ENCODE results near the gene ATG4D. TPM values are rescaled to one million over a fixed set of nuclear protein-coding genes. Genes with fewer than 3 reads are reported as not detected.

ATG4D gene
- total RNA-seq, 3 donors from 2014 or later = 13.1 to 18.0 (median 16.1) TPM

DNA sequence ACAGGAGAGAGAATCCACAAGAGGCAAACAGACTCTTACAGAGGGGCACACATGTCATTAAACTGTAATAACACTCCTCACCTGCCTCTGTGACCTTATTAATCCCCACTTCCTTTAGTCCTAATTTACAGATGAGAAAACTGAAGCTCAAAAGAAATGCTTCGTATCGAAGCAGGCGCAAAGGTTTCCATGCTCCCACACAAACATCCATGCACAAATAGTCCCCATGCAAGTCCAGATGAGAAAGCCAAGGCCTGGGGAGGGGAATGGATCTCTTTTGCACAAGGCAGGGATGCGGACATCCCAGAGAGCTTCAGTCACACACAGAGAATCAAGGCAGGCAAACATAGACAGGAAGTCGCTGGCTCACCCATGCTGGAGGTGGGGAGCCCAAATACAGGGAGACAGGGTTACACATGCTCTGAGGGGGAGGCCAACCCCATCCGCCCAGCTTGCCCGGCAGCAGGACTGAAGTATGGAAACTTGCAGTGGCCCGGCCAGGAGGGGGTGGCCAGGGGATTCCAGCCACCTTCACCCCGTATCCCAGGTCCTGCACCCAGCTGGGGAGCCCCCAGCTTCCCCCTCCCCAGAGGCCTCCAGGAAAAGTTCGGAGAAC, 26.9 kb upstream of the ATG4D start:
- no peak for DNase-seq (ENCODE audit: low spot score in 2 of 2)
- H3K9me3 ChIP-seq = no peaks in the 10 kb centered on the region
- peaks cover 0 to 20% of the 10 kb centered on the region in 2 donors for H3K27me3 ChIP-seq
- peak overlapping the region; percentile 40 to 45 for H3K27ac ChIP-seq
- no peaks in the 10 kb centered on the region for H3K36me3 ChIP-seq
- no peaks in the 10 kb centered on the region for H3K4me1 ChIP-seq
- H3K4me3 ChIP-seq = peak overlapping the region; percentile 17 to 69 (median 61)
- intact Hi-C loops (cut with DNase I; ENCODE audit: low total_unique reads) = no loop called here
- TF ChIP-seq POLR2AphosphoS5 (IDR thresholded peaks at IDR 0.05) (no peak), POLR2A (IDR thresholded peaks at IDR 0.05) (no peak)
- TF ChIP-seq, protein P1, sequence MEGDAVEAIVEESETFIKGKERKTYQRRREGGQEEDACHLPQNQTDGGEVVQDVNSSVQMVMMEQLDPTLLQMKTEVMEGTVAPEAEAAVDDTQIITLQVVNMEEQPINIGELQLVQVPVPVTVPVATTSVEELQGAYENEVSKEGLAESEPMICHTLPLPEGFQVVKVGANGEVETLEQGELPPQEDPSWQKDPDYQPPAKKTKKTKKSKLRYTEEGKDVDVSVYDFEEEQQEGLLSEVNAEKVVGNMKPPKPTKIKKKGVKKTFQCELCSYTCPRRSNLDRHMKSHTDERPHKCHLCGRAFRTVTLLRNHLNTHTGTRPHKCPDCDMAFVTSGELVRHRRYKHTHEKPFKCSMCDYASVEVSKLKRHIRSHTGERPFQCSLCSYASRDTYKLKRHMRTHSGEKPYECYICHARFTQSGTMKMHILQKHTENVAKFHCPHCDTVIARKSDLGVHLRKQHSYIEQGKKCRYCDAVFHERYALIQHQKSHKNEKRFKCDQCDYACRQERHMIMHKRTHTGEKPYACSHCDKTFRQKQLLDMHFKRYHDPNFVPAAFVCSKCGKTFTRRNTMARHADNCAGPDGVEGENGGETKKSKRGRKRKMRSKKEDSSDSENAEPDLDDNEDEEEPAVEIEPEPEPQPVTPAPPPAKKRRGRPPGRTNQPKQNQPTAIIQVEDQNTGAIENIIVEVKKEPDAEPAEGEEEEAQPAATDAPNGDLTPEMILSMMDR (IDR thresholded peaks at IDR 0.05) = no peak

- Histone ChIP-seq H3K27ac (peak within 1 kb of the TSS; percentile 40 to 45), H3K4me3 (peak within 1 kb of the TSS; percentile 17 to 69 (median 61)), H3K36me3 (no peaks in the 10 kb centered on the region), H3K4me1 (no peaks in the 10 kb centered on the region), H3K9me3 (no peaks in the 10 kb centered on the region), H3K27me3 (peaks cover 0 to 20% of the 10 kb centered on the region in 2 donors)
- intact Hi-C loops (cut with DNase I; ENCODE audit: low total_unique reads) = no loop called here
- no peak for DNase-seq (ENCODE audit: low spot score in 2 of 2)
- TF ChIP-seq POLR2AphosphoS5 (IDR thresholded peaks at IDR 0.05) (no peak), POLR2A (IDR thresholded peaks at IDR 0.05) (no peak)
- TF ChIP-seq, protein P1 (IDR thresholded peaks at IDR 0.05) = no peak
Observed at GRCh38 chr19:10517361-10517759, 26.3 kb upstream of the ATG4D start, which contains the start of gene S1PR5. TSS of gene S1PR5 (minus strand) at chr19:10517447. CDS start at chr19:10515011, 2,436 bp downstream.

DNA sequence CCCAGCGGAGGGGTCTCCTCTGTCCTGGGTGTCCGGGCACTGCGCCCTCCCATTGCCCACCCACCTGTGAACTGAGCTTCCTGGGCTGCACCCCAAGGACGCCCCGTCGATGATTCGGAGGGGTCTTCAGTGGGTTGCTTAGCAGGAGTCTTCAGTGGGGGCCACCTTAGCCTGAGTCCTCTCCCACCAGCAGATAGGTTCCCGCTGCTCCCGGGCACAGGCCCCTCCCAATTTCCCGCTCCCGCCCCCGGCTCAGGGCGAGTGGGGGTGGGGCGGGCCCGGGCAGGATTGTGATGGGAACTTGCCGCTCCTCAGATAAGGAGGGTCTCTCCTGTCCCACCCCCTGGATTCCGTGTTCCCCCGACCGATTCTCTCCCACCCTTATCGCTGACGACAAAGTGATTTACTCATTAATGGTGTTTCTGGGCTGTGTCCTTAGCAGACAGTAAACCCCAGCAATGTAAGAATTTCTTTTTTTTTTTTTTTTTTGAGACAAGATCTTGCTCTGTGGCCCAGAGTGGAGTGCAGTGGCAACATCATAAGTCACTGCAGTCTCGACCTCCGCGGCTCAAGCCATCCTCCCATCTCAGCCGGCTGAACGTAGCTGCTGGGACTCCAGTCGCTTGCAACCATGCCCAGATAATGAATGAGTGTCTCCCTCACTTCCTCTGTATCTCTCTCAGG, 25.8 kb upstream of the ATG4D start:
- Histone ChIP-seq H3K4me1 (no peaks in the 10 kb centered on the region), H3K27ac (peak overlapping the region; percentile 25 to 45), H3K36me3 (no peaks in the 10 kb centered on the region), H3K27me3 (peaks cover 0 to 20% of the 10 kb centered on the region in 2 donors), H3K9me3 (no peaks in the 10 kb centered on the region), H3K4me3 (peak overlapping the region; percentile 17 to 69 (median 61))
- TF ChIP-seq, protein P1 (IDR thresholded peaks at IDR 0.05) = no peak
- no peak for TF ChIP-seq POLR2AphosphoS5 (IDR thresholded peaks at IDR 0.05)
- TF ChIP-seq POLR2A (IDR thresholded peaks at IDR 0.05) = no peak
- intact Hi-C loops (cut with DNase I; ENCODE audit: low total_unique reads) = no loop called here
- DNase-seq (ENCODE audit: low spot score in 2 of 2) = peak in 1 of 2 donors; percentile 27

- Histone ChIP-seq H3K36me3 (no peaks in the 10 kb centered on the region), H3K27ac (no peak overlapping the region), H3K4me1 (no peaks in the 10 kb centered on the region), H3K27me3 (peaks cover 0 to 15% of the 10 kb centered on the region in 2 donors), H3K4me3 (peak overlapping the region in 1 of 3 donors; percentile 69), H3K9me3 (no peaks in the 10 kb centered on the region)
- DNase-seq (ENCODE audit: low spot score in 2 of 2) = no peak
- intact Hi-C loops (cut with DNase I; ENCODE audit: low total_unique reads) = no loop called here
- no peak for TF ChIP-seq POLR2A (IDR thresholded peaks at IDR 0.05)
- TF ChIP-seq POLR2AphosphoS5 (IDR thresholded peaks at IDR 0.05) = no peak
- TF ChIP-seq, protein P1 (IDR thresholded peaks at IDR 0.05) = no peak
Observed at GRCh38 chr19:10518444-10519361, 25.0 kb upstream of the ATG4D start.
